ENCODE data around the gene YPEL2. TPM values are rescaled to one million over a fixed set of nuclear protein-coding genes. Genes with fewer than 3 reads are reported as not detected.

The YPEL2 gene
- total and polyA plus RNA-seq, 2 of the 13 experiments (the other 11 are each of a cell fraction or from before 2014, with no cell fraction given), result 8.5 to 21.1 TPM

- TF ChIP-seq LCORL (IDR thresholded peaks at IDR 0.05) (no peak), LCORL (CRISPR knock-in tag; IDR thresholded peaks at IDR 0.05) (peak; percentile 92), ZNF260 (CRISPR knock-in tag; IDR thresholded peaks at IDR 0.05; ENCODE audit: borderline replicate concordance, low read depth) (no peak), REL (CRISPR knock-in tag; conservative IDR thresholded peaks at IDR 0.05) (0 out of 2 replicates have a peak, but pooled peaks have one; percentile 61), BCL6 (CRISPR knock-in tag; IDR thresholded peaks at IDR 0.05) (peak; percentile 98), TFDP1 (CRISPR knock-in tag; IDR thresholded peaks at IDR 0.05; ENCODE audit: borderline replicate concordance) (peak; percentile 57; the same call in 1 of the 2 replicates), ZSCAN9 (CRISPR knock-in tag; IDR thresholded peaks at IDR 0.05; ENCODE audit: borderline replicate concordance) (peak; percentile 79; the same call in 1 of the 2 replicates), ZNF792 (CRISPR knock-in tag; IDR thresholded peaks at IDR 0.05) (peak; percentile 98), MXD1 (CRISPR knock-in tag; IDR thresholded peaks at IDR 0.05) (peak; percentile 46; the same call in 1 of the 2 replicates), JUNB (CRISPR knock-in tag; IDR thresholded peaks at IDR 0.05; ENCODE audit: borderline replicate concordance) (peak; percentile 74; the same call in 1 of the 2 replicates), ZBTB8A (CRISPR knock-in tag; IDR thresholded peaks at IDR 0.05; ENCODE audit: borderline replicate concordance, low read depth) (no peak), ZNF691 (CRISPR knock-in tag; IDR thresholded peaks at IDR 0.05; ENCODE audit: borderline replicate concordance, low read depth) (peak; percentile 72), FOXP4 (CRISPR knock-in tag; IDR thresholded peaks at IDR 0.05) (peak; percentile 99), ZNF770 (CRISPR knock-in tag; IDR thresholded peaks at IDR 0.05) (peak; percentile 77), ZBTB33 (CRISPR knock-in tag; IDR thresholded peaks at IDR 0.05) (peak; percentile 41; the same call in 1 of the 2 replicates), SP5 (CRISPR knock-in tag; IDR thresholded peaks at IDR 0.05; ENCODE audit: borderline replicate concordance, low read depth) (peak; percentile 99), SOX5 (CRISPR knock-in tag; IDR thresholded peaks at IDR 0.05; ENCODE audit: borderline replicate concordance) (peak; percentile 96), RARG (CRISPR knock-in tag; IDR thresholded peaks at IDR 0.05; ENCODE audit: low read depth) (no peak; the same call in 1 of the 2 replicates), ZBTB20 (CRISPR knock-in tag; IDR thresholded peaks at IDR 0.05; ENCODE audit: borderline replicate concordance, low read depth) (peak; percentile 69), GATAD2A (CRISPR knock-in tag; IDR thresholded peaks at IDR 0.05) (peak; percentile 98)
Observed at GRCh38 chr17:59366773-59367656, 35.6 kb downstream of the YPEL2 start (continued).
